Transverse colon (tissue), 4 donors: ENCODE data around the gene MYO7A. TPM values are rescaled to one million over a fixed set of nuclear protein-coding genes. Genes with fewer than 3 reads are reported as not detected.

ENCODE experiments used
- DNase-seq: peaks from one replicate; pipeline ENCODE4 v3.0.0-alpha.2; 2019
- H3K27ac ChIP-seq, 4 donors: fragments of 200-600 bp; sonication (generic); 2 replicates each; pipeline ENCODE4 v1.5.1; 2016 to 2018; ENCODE audit warnings: inconsistent platforms in 4 of 4
- H3K27me3 ChIP-seq: fragments of 200-600 bp; sonication (generic); 2 replicates; pipeline ENCODE4 v1.5.1; 2017; ENCODE audit warnings: inconsistent platforms
- H3K36me3 ChIP-seq, 4 donors: fragments of 200-600 bp; sonication (generic); 2 replicates each; pipeline ENCODE4 v1.5.1; 2017 to 2019; ENCODE audit warnings: inconsistent platforms in 4 of 4
- H3K4me1 ChIP-seq, 4 donors: fragments of 200-600 bp; sonication (generic); 2 replicates each; pipeline ENCODE4 v1.5.1; 2017 to 2020; ENCODE audit warnings: inconsistent platforms in 4 of 4
- H3K4me3 ChIP-seq, 4 donors: fragments of 200-600 bp; sonication (generic); 1 replicate in 1 of 4; 2 replicates in 3 of 4; pipeline versions ENCODE4 v1.5.1 to v1.6.1; 2017 to 2019; ENCODE audit warnings: inconsistent platforms in 4 of 4
- H3K9me3 ChIP-seq, 2 donors: fragments of 200-600 bp; sonication (generic); 2 replicates each; pipeline ENCODE4 v1.5.1; 2017 to 2019; ENCODE audit warnings: inconsistent platforms in 2 of 2
- CTCF ChIP-seq, 5 experiments: fragments of 200-600 bp in 3 of 5; fragments of 450-650 bp in 2 of 5; sonication (generic) in 3 of 5; IDR thresholded peaks; 1 replicate in 2 of 5; 2 replicates in 3 of 5; pipeline ENCODE4 v1.5.1; 2016 to 2017; ENCODE audit warnings: antibody characterized with exemption in 5 of 5, inconsistent platforms in 3 of 5, mild to moderate bottlenecking in 2 of 5, moderate library complexity in 1 of 5
- EP300 ChIP-seq: sonication (generic); formaldehyde crosslinking; IDR thresholded peaks from one replicate; pipeline ENCODE4 v1.6.1; 2017; ENCODE audit warnings: antibody characterized with exemption, low read depth
- POLR2A ChIP-seq: fragments of 450-650 bp; IDR thresholded peaks from one replicate; pipeline ENCODE4 v1.6.1; 2016; ENCODE audit warnings: antibody characterized with exemption, mild to moderate bottlenecking, moderate library complexity
- POLR2AphosphoS5 ChIP-seq, 3 donors: sonication (generic); formaldehyde crosslinking; IDR thresholded peaks; one replicate each; pipeline ENCODE4 v1.6.1; 2016; ENCODE audit warnings: antibody characterized with exemption in 3 of 3
- WGBS, 2 donors: methylation state at CpG; one replicate each; pipeline ENCODE4 v1.1.5; 2018; ENCODE audit warnings: low coverage in 1 of 2; 5-methylcytosine and 5-hydroxymethylcytosine counted together
- in situ Hi-C, 4 donors: fragments of 200-750 bp; cut with MboI; loops; one replicate each; pipeline versions ENCODE4 v1.15.0 to v1.15.1; 2017; ENCODE audit warnings: low sequenced_read_pairs in 3 of 4, low pct_ligation_motif_present in 1 of 4, low pct_unique_long_range_greater_than_20kb in 1 of 4
- intact Hi-C: fragments of 100-400 bp; cut with DNase I; formaldehyde crosslinking; loops from one replicate; pipeline ENCODE4 v1.15.1; 2023; ENCODE audit warnings: low total_unique reads
- total RNA-seq, 4 donors: library from RNA; depleted of rRNA; stranded (reverse); fragments of >200 nt; gene quantifications; one replicate each; pipeline ENCODE4 v1.1.0, GENCODE V29; 2016

Gene MYO7A
- total RNA-seq, 4 donors from 2014 or later = 4.6 to 11.2 (median 5.5) TPM

GRCh38 chr11:77170107-77170506 is 42.1 kb downstream of the MYO7A start:
- Histone ChIP-seq H3K36me3 (no peaks in the 10 kb centered on the region), H3K9me3 (no peaks in the 10 kb centered on the region), H3K4me3 (no peak overlapping the region), H3K4me1 (no peaks in the 10 kb centered on the region), H3K27me3 (no peaks in the 10 kb centered on the region), H3K27ac (no peak overlapping the region)
- in situ Hi-C loops = no loop called here
- WGBS, 2 donors = 91 to 100% methylated on average over 2 to 5 of the region's 5 CpGs
- intact Hi-C loops = no loop called here
- TF ChIP-seq POLR2A = no peak
- no peak for TF ChIP-seq CTCF (IDR thresholded peaks at IDR 0.05)
- TF ChIP-seq POLR2AphosphoS5 (IDR thresholded peaks at IDR 0.05) = no peak
- no peak for DNase-seq

GRCh38 chr11:77171254-77171653 is 43.2 kb downstream of the MYO7A start:
- intact Hi-C loops = no loop called here
- no peak for DNase-seq
- Histone ChIP-seq H3K27ac (no peak overlapping the region), H3K9me3 (no peaks in the 10 kb centered on the region), H3K4me1 (no peaks in the 10 kb centered on the region), H3K4me3 (no peak overlapping the region), H3K27me3 (no peaks in the 10 kb centered on the region), H3K36me3 (no peaks in the 10 kb centered on the region)
- WGBS, 2 donors = 92 to 95% methylated on average over 2 to 8 of the region's 8 CpGs
- TF ChIP-seq POLR2A (no peak), EP300 (no peak), POLR2AphosphoS5 (IDR thresholded peaks at IDR 0.05) (no peak), CTCF (IDR thresholded peaks at IDR 0.05) (no peak)
- in situ Hi-C loops = no loop called here

GRCh38 chr11:77171885-77172665 is 44.0 kb downstream of the MYO7A start:
- Histone ChIP-seq H3K4me3 (no peak overlapping the region), H3K9me3 (no peaks in the 10 kb centered on the region), H3K27ac (no peak overlapping the region), H3K27me3 (no peaks in the 10 kb centered on the region), H3K36me3 (no peaks in the 10 kb centered on the region), H3K4me1 (no peaks in the 10 kb centered on the region)
- in situ Hi-C loops (no loop called here), intact Hi-C loops (no loop called here)
- 76% methylated on average over 20 of the region's 20 CpGs; no CpG with 5 or more reads in 1 of the 2 donors for WGBS, 2 donors
- no peak for DNase-seq
- TF ChIP-seq CTCF (IDR thresholded peaks at IDR 0.05) = no peak
- no peak for TF ChIP-seq EP300
- TF ChIP-seq POLR2A = no peak
- no peak for TF ChIP-seq POLR2AphosphoS5 (IDR thresholded peaks at IDR 0.05)

- Histone ChIP-seq H3K4me1 (no peaks in the 10 kb centered on the region), H3K27me3 (no peaks in the 10 kb centered on the region), H3K4me3 (no peak overlapping the region), H3K9me3 (no peaks in the 10 kb centered on the region), H3K27ac (no peak overlapping the region), H3K36me3 (no peaks in the 10 kb centered on the region)
- 87% methylated on average over 16 of the region's 16 CpGs; no CpG with 5 or more reads in 1 of the 2 donors for WGBS, 2 donors
- TF ChIP-seq POLR2AphosphoS5 (IDR thresholded peaks at IDR 0.05) (no peak), POLR2A (no peak), CTCF (IDR thresholded peaks at IDR 0.05) (no peak), EP300 (no peak)
- in situ Hi-C loops (no loop called here), intact Hi-C loops (no loop called here)
- DNase-seq = no peak
Measured at GRCh38 chr11:77172666-77172982, 44.6 kb downstream of the MYO7A start.
